ENCODE measurements around the gene DAP. TPM values are rescaled to one million over a fixed set of nuclear protein-coding genes. Genes with fewer than 3 reads are reported as not detected.
A peak's percentile ranks its signal among the peaks of the same experiment; 100 is the strongest.

Gene DAP, protein sequence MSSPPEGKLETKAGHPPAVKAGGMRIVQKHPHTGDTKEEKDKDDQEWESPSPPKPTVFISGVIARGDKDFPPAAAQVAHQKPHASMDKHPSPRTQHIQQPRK
- 77.0 TPM for polyA plus RNA-seq (2013)

DNA sequence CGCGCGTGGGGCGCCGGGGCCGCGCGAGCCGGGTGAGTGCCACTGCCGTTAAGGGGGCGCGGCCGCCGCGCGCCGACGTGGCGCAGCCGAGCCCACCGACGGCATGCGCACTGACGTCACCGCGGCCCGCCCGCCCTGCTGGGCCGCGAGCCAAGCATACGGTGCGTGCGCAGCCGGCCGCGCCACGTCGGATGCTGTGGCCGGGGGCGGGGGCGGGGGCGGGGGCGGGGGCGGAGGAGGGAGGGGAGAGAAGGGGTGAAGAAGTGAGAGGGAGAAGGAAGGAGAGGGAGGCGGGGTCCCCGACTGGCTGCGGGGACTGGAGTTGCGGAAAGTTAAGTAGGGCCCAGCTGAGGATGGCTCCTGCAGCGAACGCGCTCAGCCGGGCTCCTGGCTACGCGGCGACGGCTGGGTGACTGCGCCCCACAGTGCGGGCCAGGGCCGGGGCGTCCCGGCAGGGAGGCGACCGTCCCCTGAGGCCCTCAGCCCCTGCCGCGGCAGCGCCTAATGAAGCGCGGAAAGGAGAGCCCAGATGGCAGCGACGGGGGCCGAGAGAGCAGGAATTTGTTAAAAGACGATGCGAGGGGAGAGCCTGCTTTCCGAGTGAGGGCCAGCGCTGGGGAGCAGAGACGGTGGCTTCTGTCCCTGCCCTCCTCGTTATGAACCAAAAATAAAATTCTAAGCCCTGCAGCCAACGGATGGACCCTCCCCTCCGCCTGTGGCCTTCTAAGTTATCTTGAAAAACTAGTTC lies at the start of gene DAP:
Gene DAP, minus strand, starts transcription at position 50 of the 748 bp plus-strand sequence. CDS start 166 bp downstream, outside the sequence.
- Histone ChIP-seq H3K4me1 (ENCODE audit: control extremely low read depth in 1 of 4, control insufficient read depth in 4 of 4, insufficient read depth in 4 of 4, low read length in 3 of 4) (peaks cover 6 to 55% (median 37%) of the 10 kb centered on the region in 4 experiments), H3K9me3 (ENCODE audit: control extremely low read depth in 1 of 5, control insufficient read depth in 4 of 5, insufficient read depth in 2 of 5, low read depth in 1 of 5, low read length in 4 of 5) (no peaks in the 10 kb centered on the region), H3K4me3 (ENCODE audit: control insufficient read depth in 1 of 7, extremely low read depth in 1 of 7, insufficient read depth in 4 of 7, low read depth in 2 of 7, low read length in 6 of 7) (peak within 1 kb of the TSS; percentile 67 to 86 (median 78)), H3K27ac (ENCODE audit: insufficient read depth in 1 of 2, low read depth in 1 of 2, low read length in 2 of 2, poor library complexity in 1 of 2, severe bottlenecking in 2 of 2) (peak within 1 kb of the TSS; percentile 53 to 85), H3K27me3 (replicated peaks in 2 of 5; ENCODE audit: control insufficient read depth in 4 of 5, insufficient read depth in 5 of 5, low read length in 4 of 5) (no peaks in the 10 kb centered on the region), H3K36me3 (ENCODE audit: control insufficient read depth in 4 of 4, insufficient read depth in 4 of 4, low read length in 3 of 4) (peaks cover 0 to 15% (median 0%) of the 10 kb centered on the region in 4 experiments)
- ChIA-PET POLR2A (no interaction called here), CTCF (no interaction called here)
- peak; percentile 90 to 96 (median 94) for DNase-seq
- under 1% methylated on average over 50 of the region's 79 CpGs for WGBS (ENCODE audit: insufficient coverage)

DNA sequence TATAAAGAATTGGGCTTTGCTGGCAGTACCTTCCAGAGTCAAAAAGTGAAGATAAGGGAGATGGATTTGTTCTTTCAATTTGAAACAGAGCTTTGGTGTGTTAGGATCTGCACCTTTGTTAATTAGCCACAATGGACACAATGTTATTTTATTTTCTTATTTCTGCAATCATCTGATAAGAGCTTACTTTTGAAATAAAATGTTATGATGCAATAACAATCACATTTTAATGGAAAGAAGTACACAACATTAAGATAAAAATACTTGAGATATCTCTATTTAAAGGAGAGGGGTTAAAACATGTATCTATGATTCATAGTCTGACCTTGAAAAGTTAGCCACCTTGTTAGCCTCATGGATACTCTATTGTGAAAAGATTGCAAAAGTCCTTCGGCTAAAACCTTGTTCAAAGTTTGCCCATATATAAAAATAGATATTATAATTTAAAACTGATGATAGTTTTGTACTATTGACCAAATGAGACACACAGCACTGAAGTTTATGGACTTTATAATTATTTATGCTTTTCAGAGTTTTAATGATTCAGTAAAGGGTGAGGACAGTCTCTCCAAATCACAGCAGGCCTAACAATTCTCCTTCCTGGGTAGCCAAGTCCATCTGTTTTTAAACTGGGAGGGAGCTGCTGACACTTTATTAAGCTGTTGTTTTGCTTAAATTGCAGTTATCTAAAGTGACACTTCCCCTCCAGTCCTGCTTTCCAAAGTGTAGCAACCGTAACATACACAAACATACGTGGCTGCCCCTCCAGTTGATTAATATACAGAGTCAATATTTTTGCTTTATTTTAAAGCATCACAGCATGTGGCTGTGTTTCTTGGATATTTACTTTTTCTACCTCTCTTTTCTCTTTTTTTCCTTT lies 47.6 kb upstream of the DAP start:
- H3K27ac ChIP-seq (ENCODE audit: insufficient read depth in 1 of 2, low read depth in 1 of 2, low read length in 2 of 2, poor library complexity in 1 of 2, severe bottlenecking in 2 of 2): no peak overlapping the region
- H3K9me3 ChIP-seq (ENCODE audit: control extremely low read depth in 1 of 5, control insufficient read depth in 4 of 5, insufficient read depth in 2 of 5, low read depth in 1 of 5, low read length in 4 of 5): peaks cover 0 to 15% (median 4%) of the 10 kb centered on the region in 5 experiments
- H3K27me3 ChIP-seq (replicated peaks in 2 of 5; ENCODE audit: control insufficient read depth in 4 of 5, insufficient read depth in 5 of 5, low read length in 4 of 5): no peaks in the 10 kb centered on the region
- ChIA-PET CTCF (no interaction called here), POLR2A (interaction anchor here (0.6 kb wide), 1 partner anchor 12 kb away, joined by 5 read pairs; no protein-coding TSS in a partner anchor)
- H3K4me1 ChIP-seq (ENCODE audit: control extremely low read depth in 1 of 4, control insufficient read depth in 4 of 4, insufficient read depth in 4 of 4, low read length in 3 of 4): no peaks in the 10 kb centered on the region
- peak in 2 of 3 donors; percentile 13 to 17 for DNase-seq
- H3K36me3 ChIP-seq (ENCODE audit: control insufficient read depth in 4 of 4, insufficient read depth in 4 of 4, low read length in 3 of 4): no peaks in the 10 kb centered on the region
- H3K4me3 ChIP-seq (ENCODE audit: control insufficient read depth in 1 of 7, extremely low read depth in 1 of 7, insufficient read depth in 4 of 7, low read depth in 2 of 7, low read length in 6 of 7): no peak overlapping the region
- whole genome bisulfite sequencing (ENCODE audit: insufficient coverage): no CpG with 5 or more reads among the region's 3 CpGs

DNA sequence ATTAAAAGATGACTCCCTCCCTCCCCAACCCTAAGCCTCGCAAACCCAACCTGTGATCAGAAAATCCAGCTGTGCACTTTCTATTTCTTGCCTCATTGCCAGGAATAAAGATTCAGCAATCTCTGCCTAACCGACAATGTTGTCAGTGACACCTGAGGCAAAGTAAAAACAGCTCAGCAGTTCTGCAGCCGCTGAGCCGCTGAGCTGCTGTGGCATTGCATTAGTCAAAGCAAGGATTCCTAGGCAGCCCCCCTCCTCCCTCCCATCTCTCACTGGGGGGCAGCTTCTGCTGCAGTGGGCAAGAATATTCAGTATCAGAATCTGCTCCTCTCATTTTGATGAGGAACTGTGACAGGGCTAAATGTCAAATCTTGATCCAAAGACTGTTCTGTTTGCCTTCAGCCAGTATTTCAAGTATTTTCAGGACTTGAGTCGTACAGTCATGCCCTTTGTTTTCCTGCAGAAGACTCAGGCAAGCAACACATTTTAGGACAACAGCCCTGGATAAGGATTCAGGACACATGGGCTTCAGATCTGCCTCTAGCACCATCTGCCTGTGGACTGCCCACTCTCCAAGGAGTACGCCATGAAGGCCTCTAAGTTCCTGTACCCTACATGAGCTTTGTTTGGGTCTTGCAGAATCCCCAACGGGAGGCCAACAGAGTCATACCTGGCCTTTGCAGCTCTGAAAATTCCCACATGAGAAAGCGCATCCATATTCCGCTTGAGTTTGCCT lies 41.1 kb upstream of the DAP start:
- Histone ChIP-seq H3K27ac (ENCODE audit: insufficient read depth in 1 of 2, low read depth in 1 of 2, low read length in 2 of 2, poor library complexity in 1 of 2, severe bottlenecking in 2 of 2) (no peak overlapping the region), H3K9me3 (ENCODE audit: control extremely low read depth in 1 of 5, control insufficient read depth in 4 of 5, insufficient read depth in 2 of 5, low read depth in 1 of 5, low read length in 4 of 5) (peaks cover 0 to 12% (median 4%) of the 10 kb centered on the region in 5 experiments), H3K27me3 (replicated peaks in 2 of 5; ENCODE audit: control insufficient read depth in 4 of 5, insufficient read depth in 5 of 5, low read length in 4 of 5) (no peaks in the 10 kb centered on the region), H3K4me3 (ENCODE audit: control insufficient read depth in 1 of 7, extremely low read depth in 1 of 7, insufficient read depth in 4 of 7, low read depth in 2 of 7, low read length in 6 of 7) (no peak overlapping the region), H3K36me3 (ENCODE audit: control insufficient read depth in 4 of 4, insufficient read depth in 4 of 4, low read length in 3 of 4) (no peaks in the 10 kb centered on the region), H3K4me1 (ENCODE audit: control extremely low read depth in 1 of 4, control insufficient read depth in 4 of 4, insufficient read depth in 4 of 4, low read length in 3 of 4) (peaks cover under 1 to 16% (median 6%) of the 10 kb centered on the region in 4 experiments)
- WGBS (ENCODE audit: insufficient coverage): 93% methylated on average over 9 of the region's 9 CpGs
- peak in 2 of 3 donors; percentile 18 to 22 for DNase-seq
- ChIA-PET CTCF (interaction anchor here (0.9 to 1.0 kb wide), 2 partner anchors 25 to 106 kb away, joined by 3 read pairs; no protein-coding TSS in a partner anchor), POLR2A (no interaction called here)

DNA sequence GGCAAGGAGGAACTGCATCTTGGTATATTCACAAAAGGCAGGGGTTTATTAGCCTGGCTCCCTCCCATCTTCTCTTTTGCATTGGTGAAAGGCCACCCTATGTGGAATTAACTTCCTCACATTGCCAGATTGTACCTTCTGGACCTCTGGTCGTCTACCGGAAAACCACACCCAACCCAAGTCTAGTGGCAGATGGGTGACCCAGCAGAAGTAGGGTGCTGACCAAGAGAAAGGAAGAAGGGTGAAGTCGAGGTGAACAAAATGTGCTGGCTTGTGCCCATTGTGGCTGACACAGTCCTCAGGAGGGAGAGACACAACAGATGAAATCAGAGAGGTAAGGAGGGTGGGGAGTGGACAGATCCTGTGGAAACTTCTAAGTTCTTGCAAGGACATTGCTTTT lies 39.8 kb upstream of the DAP start:
- WGBS (ENCODE audit: insufficient coverage): no CpG with 5 or more reads among the region's 3 CpGs
- peaks cover 7 to 28% (median 13%) of the 10 kb centered on the region in 4 experiments for H3K4me1 ChIP-seq (ENCODE audit: control extremely low read depth in 1 of 4, control insufficient read depth in 4 of 4, insufficient read depth in 4 of 4, low read length in 3 of 4)
- no peak overlapping the region for H3K4me3 ChIP-seq (ENCODE audit: control insufficient read depth in 1 of 7, extremely low read depth in 1 of 7, insufficient read depth in 4 of 7, low read depth in 2 of 7, low read length in 6 of 7)
- ChIA-PET POLR2A (no interaction called here), CTCF (no interaction called here)
- no peaks in the 10 kb centered on the region for H3K36me3 ChIP-seq (ENCODE audit: control insufficient read depth in 4 of 4, insufficient read depth in 4 of 4, low read length in 3 of 4)
- DNase-seq: no peak
- H3K27me3 ChIP-seq (replicated peaks in 2 of 5; ENCODE audit: control insufficient read depth in 4 of 5, insufficient read depth in 5 of 5, low read length in 4 of 5): no peaks in the 10 kb centered on the region
- H3K27ac ChIP-seq (ENCODE audit: insufficient read depth in 1 of 2, low read depth in 1 of 2, low read length in 2 of 2, poor library complexity in 1 of 2, severe bottlenecking in 2 of 2): no peak overlapping the region
- H3K9me3 ChIP-seq (ENCODE audit: control extremely low read depth in 1 of 5, control insufficient read depth in 4 of 5, insufficient read depth in 2 of 5, low read depth in 1 of 5, low read length in 4 of 5): peaks cover 0 to 9% (median 4%) of the 10 kb centered on the region in 5 experiments

DNA sequence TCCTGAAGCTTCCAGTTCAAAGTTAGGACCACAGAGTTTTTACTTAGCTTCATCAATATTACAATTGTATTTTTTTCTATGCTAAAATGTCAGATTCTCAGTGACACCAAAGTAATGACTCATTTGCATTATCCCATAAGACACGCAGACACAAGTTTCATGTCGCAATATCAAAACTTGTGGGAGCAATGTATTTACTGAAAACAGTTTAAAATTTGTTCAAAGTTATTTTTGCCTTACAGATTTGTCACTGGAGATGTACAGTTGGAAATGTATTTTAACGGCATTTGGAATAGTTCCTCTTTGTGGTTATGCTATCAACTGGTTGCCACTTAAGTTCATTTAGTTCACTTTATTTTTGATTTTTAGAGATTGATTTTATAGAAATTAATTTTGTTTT lies 36.2 kb upstream of the DAP start:
- CTCF ChIA-PET: interaction anchor here (1.0 to 1.3 kb wide), 2 partner anchors 19 to 28 kb away, joined by 3 to 7 read pairs; no protein-coding TSS in a partner anchor
- H3K4me1 ChIP-seq (ENCODE audit: control extremely low read depth in 1 of 4, control insufficient read depth in 4 of 4, insufficient read depth in 4 of 4, low read length in 3 of 4): peaks cover 7 to 35% (median 13%) of the 10 kb centered on the region in 4 experiments
- no peaks in the 10 kb centered on the region for H3K36me3 ChIP-seq (ENCODE audit: control insufficient read depth in 4 of 4, insufficient read depth in 4 of 4, low read length in 3 of 4)
- peak; percentile 27 to 86 (median 75) for DNase-seq
- no peak overlapping the region for H3K27ac ChIP-seq (ENCODE audit: insufficient read depth in 1 of 2, low read depth in 1 of 2, low read length in 2 of 2, poor library complexity in 1 of 2, severe bottlenecking in 2 of 2)
- no peaks in the 10 kb centered on the region for H3K27me3 ChIP-seq (replicated peaks in 2 of 5; ENCODE audit: control insufficient read depth in 4 of 5, insufficient read depth in 5 of 5, low read length in 4 of 5)
- 0% methylated on average over 1 of the region's 3 CpGs for WGBS (ENCODE audit: insufficient coverage)
- peak overlapping the region in 1 of 7 experiments; percentile 7 for H3K4me3 ChIP-seq (ENCODE audit: control insufficient read depth in 1 of 7, extremely low read depth in 1 of 7, insufficient read depth in 4 of 7, low read depth in 2 of 7, low read length in 6 of 7)
- H3K9me3 ChIP-seq (ENCODE audit: control extremely low read depth in 1 of 5, control insufficient read depth in 4 of 5, insufficient read depth in 2 of 5, low read depth in 1 of 5, low read length in 4 of 5): no peaks in the 10 kb centered on the region
- POLR2A ChIA-PET: no interaction called here

DNA sequence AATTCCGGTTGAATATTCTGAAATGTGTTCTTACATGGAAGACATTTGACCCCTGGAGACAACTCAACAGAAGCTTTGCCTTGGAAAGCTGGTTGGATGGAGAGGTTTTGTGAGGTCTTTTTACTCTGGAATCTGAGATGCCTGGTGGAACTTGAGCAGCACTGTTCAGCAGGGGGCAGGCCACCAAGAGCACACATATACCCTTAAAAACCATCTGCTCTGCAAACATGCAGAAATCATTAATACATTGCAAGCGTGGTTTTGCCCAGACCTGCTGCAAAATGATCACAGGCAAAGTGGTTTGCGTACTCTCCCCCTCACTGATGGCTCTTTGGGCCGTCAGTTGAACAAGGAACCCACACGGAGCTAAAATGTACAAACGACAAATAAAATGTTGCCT lies 32.8 kb upstream of the DAP start:
- no peak overlapping the region for H3K4me3 ChIP-seq (ENCODE audit: control insufficient read depth in 1 of 7, extremely low read depth in 1 of 7, insufficient read depth in 4 of 7, low read depth in 2 of 7, low read length in 6 of 7)
- H3K36me3 ChIP-seq (ENCODE audit: control insufficient read depth in 4 of 4, insufficient read depth in 4 of 4, low read length in 3 of 4): no peaks in the 10 kb centered on the region
- H3K4me1 ChIP-seq (ENCODE audit: control extremely low read depth in 1 of 4, control insufficient read depth in 4 of 4, insufficient read depth in 4 of 4, low read length in 3 of 4): peaks cover 7 to 35% (median 12%) of the 10 kb centered on the region in 4 experiments
- WGBS (ENCODE audit: insufficient coverage): 67% methylated on average over 3 of the region's 6 CpGs
- ChIA-PET CTCF (no interaction called here), POLR2A (no interaction called here)
- H3K9me3 ChIP-seq (ENCODE audit: control extremely low read depth in 1 of 5, control insufficient read depth in 4 of 5, insufficient read depth in 2 of 5, low read depth in 1 of 5, low read length in 4 of 5): no peaks in the 10 kb centered on the region
- DNase-seq: no peak
- no peak overlapping the region for H3K27ac ChIP-seq (ENCODE audit: insufficient read depth in 1 of 2, low read depth in 1 of 2, low read length in 2 of 2, poor library complexity in 1 of 2, severe bottlenecking in 2 of 2)
- no peaks in the 10 kb centered on the region for H3K27me3 ChIP-seq (replicated peaks in 2 of 5; ENCODE audit: control insufficient read depth in 4 of 5, insufficient read depth in 5 of 5, low read length in 4 of 5)

Data from common myeloid progenitor, CD34-positive (primary cell).